HCT116 (cell line): ENCODE measurements around the gene RNF225. TPM values are rescaled to one million over a fixed set of nuclear protein-coding genes. Genes with fewer than 3 reads are reported as not detected.

Experiments
- ATAC-seq: fragments of 200-7000 bp; cut with Tn5 transposase; 2 replicates; pipeline ENCODE4 v1.9.1; 2020; ENCODE audit warnings: mild to moderate bottlenecking, moderate library complexity
- BruUV-seq: library from RNA; stranded (reverse); fragments of 400-500 nt; replicated peaks from 2 replicates; lab custom pipeline; 2021; lab: Mats Ljungman, UMichigan
- CTCF ChIA-PET: fragments of 300-600 bp; sonication (Branson Sonifier 250); formaldehyde crosslinking; loops from one replicate; lab custom pipeline; 2021; ENCODE audit warnings: antibody characterized with exemption; lab: Charles Lee
- POLR2A ChIA-PET: fragments of 300-600, 350-600 bp; sonication (Branson Sonifier 250); formaldehyde crosslinking; loops from one replicate; lab custom pipeline; 2021; ENCODE audit warnings: antibody characterized with exemption; lab: Charles Lee
- RAD21 ChIA-PET, 2 experiments: fragments of 300-600 bp; sonication (Branson Sonifier 250); formaldehyde crosslinking; loops; one replicate each; lab custom pipeline; 2023; ENCODE audit warnings: low total read pairs in 2 of 2; ENCODE audit not compliant: uncharacterized antibody in 2 of 2, unreplicated experiment in 2 of 2, low non-redundant PET in 1 of 2; lab: Charles Lee
- DNase-seq: peaks from one replicate; pipeline ENCODE4 v3.0.0-alpha.2; 2010; ENCODE audit warnings: low read depth, low spot score
- H2AFZ ChIP-seq: fragments of 200-600 bp; shearing (Covaris generic), sonication (generic); 2 replicates; pipeline ENCODE4 v1.6.1; 2017; ENCODE audit warnings: low read depth, mixed run types, mixed read lengths, antibody characterized with exemption, low read length; ENCODE audit not compliant: poor library complexity, severe bottlenecking
- H3K27ac ChIP-seq: 2 replicates; pipeline ENCODE4 v1.5.1; 2012; ENCODE audit warnings: low read depth, low read length
- H3K27me3 ChIP-seq: fragments of 200-600 bp; sonication (generic); 2 replicates; pipeline ENCODE4 v1.6.1; 2016; ENCODE audit warnings: mixed run types, low read length, mixed read lengths; ENCODE audit not compliant: insufficient read depth
- H3K36me3 ChIP-seq, 2 experiments: fragments of 200-500 bp in 1 of 2; fragments of 200-600 bp in 1 of 2; sonication (Bioruptor generic) in 1 of 2; sonication (generic) in 1 of 2; 2 replicates each; pipeline versions ENCODE4 v1.5.1 to v1.6.1; 2014 to 2016; ENCODE audit warnings: low read length in 2 of 2, inconsistent platforms in 1 of 2, mixed read lengths in 1 of 2, mixed run types in 1 of 2; ENCODE audit not compliant: insufficient read depth in 2 of 2, control insufficient read depth in 1 of 2
- H3K4me1 ChIP-seq, 2 experiments: fragments of 200-600 bp in 1 of 2; sonication (generic) in 1 of 2; 2 replicates each; pipeline versions ENCODE4 v1.5.1 to v1.6.1; 2012 to 2017; ENCODE audit warnings: low read length in 2 of 2, inconsistent platforms in 1 of 2, mild to moderate bottlenecking in 1 of 2, mixed read lengths in 1 of 2, mixed run types in 1 of 2, moderate library complexity in 1 of 2; ENCODE audit not compliant: insufficient read depth in 2 of 2, control insufficient read depth in 1 of 2
- H3K4me2 ChIP-seq: fragments of 200-600 bp; sonication (generic); 2 replicates; pipeline ENCODE4 v1.6.1; 2017; ENCODE audit warnings: mixed run types, low read length, mixed read lengths
- H3K4me3 ChIP-seq, 2 experiments: fragments of 200-600 bp in 1 of 2; sonication (generic) in 1 of 2; replicated peaks in 1 of 2; 2 replicates each; pipeline ENCODE4 v1.5.1; 2011 to 2016; ENCODE audit warnings: low read length in 2 of 2, control low read depth in 1 of 2, low read depth in 1 of 2, mild to moderate bottlenecking in 1 of 2, mixed read lengths in 1 of 2, mixed run types in 1 of 2
- H3K79me2 ChIP-seq: fragments of 200-600 bp; sonication (generic); 2 replicates; pipeline ENCODE4 v1.6.1; 2017; ENCODE audit warnings: mild to moderate bottlenecking, mixed run types, low read length, moderate library complexity, mixed read lengths; ENCODE audit not compliant: insufficient read depth
- H3K9ac ChIP-seq: fragments of 200-600 bp; sonication (generic); 2 replicates; pipeline ENCODE4 v1.6.1; 2016; ENCODE audit warnings: low read length, mixed read lengths
- H3K9me2 ChIP-seq: fragments of 200-600 bp; sonication (generic), shearing (Covaris generic); 2 replicates; pipeline ENCODE4 v1.6.1; 2017; ENCODE audit warnings: mixed run types, mild to moderate bottlenecking, moderate library complexity; ENCODE audit not compliant: insufficient read depth
- H3K9me3 ChIP-seq, 2 experiments: fragments of 200-500 bp in 1 of 2; fragments of 200-600 bp in 1 of 2; sonication (Bioruptor generic) in 1 of 2; sonication (generic) in 1 of 2; 2 replicates each; pipeline ENCODE4 v1.6.1; 2014 to 2017; ENCODE audit warnings: low read length in 2 of 2, mixed read lengths in 2 of 2, inconsistent platforms in 1 of 2, low read depth in 1 of 2, mild to moderate bottlenecking in 1 of 2, mixed run types in 1 of 2, moderate library complexity in 1 of 2; ENCODE audit not compliant: control insufficient read depth in 1 of 2, insufficient read depth in 1 of 2
- H4K20me1 ChIP-seq: fragments of 200-600 bp; sonication (generic), shearing (Covaris generic); 2 replicates; pipeline ENCODE4 v1.6.1; 2017; ENCODE audit warnings: mixed run types, mild to moderate bottlenecking, moderate library complexity; ENCODE audit not compliant: insufficient read depth
- CBX3 ChIP-seq: IDR thresholded peaks from 2 replicates; pipeline ENCODE4 v1.6.1; 2012; ENCODE audit warnings: low read depth
- EZH2phosphoT487 ChIP-seq: fragments of 200-600 bp; IDR thresholded peaks from 2 replicates; pipeline ENCODE4 v1.6.1; 2018; ENCODE audit warnings: antibody characterized with exemption, borderline replicate concordance
- POLR2A ChIP-seq: IDR thresholded peaks from 2 replicates; pipeline ENCODE4 v1.7.0; 2011; ENCODE audit warnings: borderline replicate concordance; ENCODE audit not compliant: insufficient read depth, insufficient read length; ENCODE audit errors: extremely low read depth
- RAD21 ChIP-seq: IDR thresholded peaks from 2 replicates; pipeline ENCODE4 v1.6.1; 2012; ENCODE audit warnings: low read depth, mild to moderate bottlenecking
- TCF7L2 ChIP-seq: IDR thresholded peaks from 2 replicates; pipeline ENCODE4 v1.7.0; 2011; ENCODE audit warnings: borderline replicate concordance, inconsistent platforms; ENCODE audit not compliant: insufficient read depth, insufficient read length; ENCODE audit errors: extremely low read depth
- ZFX ChIP-seq: fragments of 450-650 bp; IDR thresholded peaks from 2 replicates; pipeline ENCODE4 v1.6.1; 2017
- ZNF274 ChIP-seq: fragments of 200-500 bp; sonication (Bioruptor generic); IDR thresholded peaks from 2 replicates; pipeline ENCODE4 v1.6.1; 2014; ENCODE audit warnings: mild to moderate bottlenecking, low read depth, low read length, inconsistent platforms
- intact Hi-C: fragments of 100-400 bp; cut with micrococcal nuclease; formaldehyde crosslinking; loops from 2 replicates; pipeline ENCODE4 v1.10.0; 2022
- total RNA-seq: library from RNA; stranded (reverse); gene quantifications from one replicate; pipeline ENCODE4 v1.2.1, GENCODE V29; 2021; ENCODE audit not compliant: unreplicated experiment
- TF ChIP-seq, protein P1 (sequence below), 3 experiments: fragments of 200-600 bp in 1 of 3; sonication (generic) in 1 of 3; IDR thresholded peaks in 2 of 3; conservative IDR thresholded peaks in 1 of 3; 2 replicates each; pipeline ENCODE4 v1.5.1; 2012 to 2017; ENCODE audit warnings: low read depth in 2 of 3, low read length in 2 of 3, antibody characterized with exemption in 1 of 3, borderline replicate concordance in 1 of 3, control low read depth in 1 of 3, mild to moderate bottlenecking in 1 of 3, mixed read lengths in 1 of 3, mixed run types in 1 of 3, moderate library complexity in 1 of 3; ENCODE audit not compliant: insufficient read depth in 1 of 3
- TF ChIP-seq, protein P2 (sequence below): IDR thresholded peaks from 2 replicates; pipeline ENCODE4 v1.6.1; 2011; ENCODE audit warnings: mild to moderate bottlenecking, low read length, moderate library complexity; ENCODE audit not compliant: insufficient replicate concordance; ENCODE audit errors: extremely low read depth

The RNF225 gene
- total RNA-seq, 1 experiment from 2014 or later, result 1.2 TPM

DNA sequence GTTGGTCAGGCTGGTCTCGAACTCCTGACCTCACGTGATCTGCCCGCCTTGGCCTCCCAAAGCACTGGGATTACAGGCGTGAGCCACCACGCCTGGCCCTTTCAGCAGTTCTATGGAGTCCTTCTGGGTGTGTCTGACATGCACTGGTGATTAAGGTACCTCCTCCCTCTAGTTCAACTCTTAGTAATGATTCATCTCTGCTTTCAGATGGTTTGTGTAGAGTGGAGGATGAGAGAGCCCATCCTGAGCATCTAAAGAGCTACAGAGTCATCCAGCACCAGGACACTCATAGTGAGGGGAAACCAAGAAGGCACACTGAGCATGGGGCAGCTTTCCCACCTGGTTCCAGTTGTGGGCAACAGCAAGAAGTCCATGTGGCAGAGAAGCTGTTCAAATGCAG is 21.1 kb downstream of the RNF225 start:
- CTCF ChIA-PET, result no interaction called here
- Histone ChIP-seq H3K9me2 (no peaks in the 10 kb centered on the region), H3K9me3 (no peaks in the 10 kb centered on the region), H3K27ac (no peak overlapping the region), H3K4me3 (no peak overlapping the region), H3K4me1 (no peaks in the 10 kb centered on the region), H3K36me3 (peaks cover 27 to 41% of the 10 kb centered on the region in 2 experiments), H2AFZ (no peak overlapping the region), H3K4me2 (no peak overlapping the region), H3K27me3 (no peaks in the 10 kb centered on the region), H3K79me2 (peaks cover 45% of the 10 kb centered on the region), H3K9ac (no peak overlapping the region), H4K20me1 (no peaks in the 10 kb centered on the region)
- POLR2A ChIA-PET, result no interaction called here
- intact Hi-C loops, result no loop called here
- RAD21 ChIA-PET, result no interaction called here
- no peak for TF ChIP-seq TCF7L2
- no peak for TF ChIP-seq ZFX
- TF ChIP-seq, protein P1, sequence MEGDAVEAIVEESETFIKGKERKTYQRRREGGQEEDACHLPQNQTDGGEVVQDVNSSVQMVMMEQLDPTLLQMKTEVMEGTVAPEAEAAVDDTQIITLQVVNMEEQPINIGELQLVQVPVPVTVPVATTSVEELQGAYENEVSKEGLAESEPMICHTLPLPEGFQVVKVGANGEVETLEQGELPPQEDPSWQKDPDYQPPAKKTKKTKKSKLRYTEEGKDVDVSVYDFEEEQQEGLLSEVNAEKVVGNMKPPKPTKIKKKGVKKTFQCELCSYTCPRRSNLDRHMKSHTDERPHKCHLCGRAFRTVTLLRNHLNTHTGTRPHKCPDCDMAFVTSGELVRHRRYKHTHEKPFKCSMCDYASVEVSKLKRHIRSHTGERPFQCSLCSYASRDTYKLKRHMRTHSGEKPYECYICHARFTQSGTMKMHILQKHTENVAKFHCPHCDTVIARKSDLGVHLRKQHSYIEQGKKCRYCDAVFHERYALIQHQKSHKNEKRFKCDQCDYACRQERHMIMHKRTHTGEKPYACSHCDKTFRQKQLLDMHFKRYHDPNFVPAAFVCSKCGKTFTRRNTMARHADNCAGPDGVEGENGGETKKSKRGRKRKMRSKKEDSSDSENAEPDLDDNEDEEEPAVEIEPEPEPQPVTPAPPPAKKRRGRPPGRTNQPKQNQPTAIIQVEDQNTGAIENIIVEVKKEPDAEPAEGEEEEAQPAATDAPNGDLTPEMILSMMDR (IDR thresholded peaks at IDR 0.05 in 2 of 3, conservative IDR thresholded peaks at IDR 0.05 in 1 of 3; ENCODE audit: borderline replicate concordance in 1 of 3, insufficient read depth in 1 of 3, low read depth in 2 of 3, low read length in 2 of 3), result no peak
- no peak for TF ChIP-seq EZH2phosphoT487
- no peak for TF ChIP-seq ZNF274
- no peak for TF ChIP-seq CBX3
- TF ChIP-seq POLR2A, result no peak
- TF ChIP-seq, protein P2, sequence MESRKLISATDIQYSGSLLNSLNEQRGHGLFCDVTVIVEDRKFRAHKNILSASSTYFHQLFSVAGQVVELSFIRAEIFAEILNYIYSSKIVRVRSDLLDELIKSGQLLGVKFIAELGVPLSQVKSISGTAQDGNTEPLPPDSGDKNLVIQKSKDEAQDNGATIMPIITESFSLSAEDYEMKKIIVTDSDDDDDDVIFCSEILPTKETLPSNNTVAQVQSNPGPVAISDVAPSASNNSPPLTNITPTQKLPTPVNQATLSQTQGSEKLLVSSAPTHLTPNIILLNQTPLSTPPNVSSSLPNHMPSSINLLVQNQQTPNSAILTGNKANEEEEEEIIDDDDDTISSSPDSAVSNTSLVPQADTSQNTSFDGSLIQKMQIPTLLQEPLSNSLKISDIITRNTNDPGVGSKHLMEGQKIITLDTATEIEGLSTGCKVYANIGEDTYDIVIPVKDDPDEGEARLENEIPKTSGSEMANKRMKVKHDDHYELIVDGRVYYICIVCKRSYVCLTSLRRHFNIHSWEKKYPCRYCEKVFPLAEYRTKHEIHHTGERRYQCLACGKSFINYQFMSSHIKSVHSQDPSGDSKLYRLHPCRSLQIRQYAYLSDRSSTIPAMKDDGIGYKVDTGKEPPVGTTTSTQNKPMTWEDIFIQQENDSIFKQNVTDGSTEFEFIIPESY, result no peak
- TF ChIP-seq RAD21, result no peak
- DNase-seq, result no peak
- BruUV-seq, result no TSS peak
- no peak for ATAC-seq
